CD14-positive monocyte (primary cell): Measurements from ENCODE around the gene C3orf52. TPM values are rescaled to one million over a fixed set of nuclear protein-coding genes. Genes with fewer than 3 reads are reported as not detected.

Source experiments
- DNase-seq, 3 donors: peaks; one replicate each; pipeline ENCODE4 v3.0.0-alpha.2; 2011 to 2022
- H2AFZ ChIP-seq: 2 replicates; pipeline ENCODE4 v1.6.0; 2012; ENCODE audit warnings: mild to moderate bottlenecking, low read depth, low read length, inconsistent platforms; ENCODE audit not compliant: insufficient read depth, poor library complexity, severe bottlenecking
- H3K27ac ChIP-seq, 2 donors: 1 replicate in 1 of 2; 2 replicates in 1 of 2; pipeline ENCODE4 v1.5.1; 2012 to 2013; ENCODE audit warnings: low read length in 2 of 2, control low read depth in 1 of 2, inconsistent platforms in 1 of 2, low read depth in 1 of 2, mild to moderate bottlenecking in 1 of 2
- H3K27me3 ChIP-seq, 2 donors: one replicate each; pipeline versions ENCODE4 v1.6.0 to v1.6.1; 2011 to 2013; ENCODE audit warnings: low read length in 2 of 2; ENCODE audit not compliant: control insufficient read depth in 2 of 2, insufficient read depth in 2 of 2
- H3K36me3 ChIP-seq, 2 donors: replicated peaks in 1 of 2; 1 replicate in 1 of 2; 2 replicates in 1 of 2; pipeline versions ENCODE4 v1.5.1 to v1.6.1; 2012 to 2013; ENCODE audit warnings: low read length in 2 of 2, control low read depth in 1 of 2, inconsistent platforms in 1 of 2, mild to moderate bottlenecking in 1 of 2; ENCODE audit not compliant: insufficient read depth in 2 of 2, control insufficient read depth in 1 of 2
- H3K4me1 ChIP-seq, 2 donors: 1 replicate in 1 of 2; 2 replicates in 1 of 2; pipeline versions ENCODE4 v1.5.1 to v1.6.1; 2012 to 2013; ENCODE audit warnings: low read length in 2 of 2, control low read depth in 1 of 2, inconsistent platforms in 1 of 2, mild to moderate bottlenecking in 1 of 2, moderate library complexity in 1 of 2; ENCODE audit not compliant: insufficient read depth in 2 of 2, control insufficient read depth in 1 of 2
- H3K4me2 ChIP-seq: replicated peaks from 2 replicates; pipeline ENCODE3; 2012; ENCODE audit warnings: low read length, moderate library complexity, mild to moderate bottlenecking; ENCODE audit not compliant: poor library complexity, severe bottlenecking; ENCODE audit errors: extremely low read depth
- H3K4me3 ChIP-seq, 3 experiments: fragments of 200-600 bp in 1 of 3; sonication (generic) in 1 of 3; replicated peaks in 1 of 3; 1 replicate in 2 of 3; 2 replicates in 1 of 3; pipeline ENCODE4 v1.5.1; 2011 to 2013; ENCODE audit warnings: low read length in 3 of 3, mild to moderate bottlenecking in 3 of 3, control low read depth in 2 of 3, low read depth in 2 of 3, inconsistent platforms in 1 of 3, moderate library complexity in 1 of 3
- H3K79me2 ChIP-seq: 2 replicates; pipeline ENCODE4 v1.6.0; 2012; ENCODE audit warnings: mild to moderate bottlenecking, control low read depth, inconsistent platforms, low read length, moderate library complexity; ENCODE audit not compliant: insufficient read depth
- H3K9ac ChIP-seq: 2 replicates; pipeline ENCODE4 v1.6.0; 2017; ENCODE audit warnings: low read length, mild to moderate bottlenecking; ENCODE audit not compliant: insufficient read depth, poor library complexity, severe bottlenecking
- H3K9me3 ChIP-seq, 2 donors: replicated peaks in 1 of 2; 1 replicate in 1 of 2; 2 replicates in 1 of 2; pipeline versions ENCODE4 v1.5.1 to v1.6.1; 2012 to 2013; ENCODE audit warnings: low read length in 2 of 2, control low read depth in 1 of 2; ENCODE audit not compliant: control insufficient read depth in 1 of 2, insufficient read depth in 1 of 2
- H4K20me1 ChIP-seq: 2 replicates; pipeline ENCODE4 v1.6.0; 2012; ENCODE audit warnings: mild to moderate bottlenecking, low read length, control low read depth, moderate library complexity; ENCODE audit not compliant: insufficient read depth
- H3K27ac Mint-ChIP-seq, 7 donors: one replicate each; pipeline ENCODE4 v1.8.0; 2020; ENCODE audit warnings: mild to moderate bottlenecking in 7 of 7, mixed read lengths in 7 of 7, moderate library complexity in 6 of 7, inconsistent platforms in 2 of 7
- H3K27me3 Mint-ChIP-seq, 3 donors: one replicate each; pipeline ENCODE4 v1.8.0; 2021 to 2022; ENCODE audit warnings: low read depth in 3 of 3, mild to moderate bottlenecking in 3 of 3, mixed read lengths in 3 of 3, moderate library complexity in 3 of 3, inconsistent platforms in 1 of 3
- H3K36me3 Mint-ChIP-seq, 2 donors: one replicate each; pipeline ENCODE4 v1.8.0; 2020; ENCODE audit warnings: mixed read lengths in 2 of 2, inconsistent platforms in 1 of 2, mild to moderate bottlenecking in 1 of 2
- H3K4me1 Mint-ChIP-seq: one replicate; pipeline ENCODE4 v1.8.0; 2020; ENCODE audit warnings: mild to moderate bottlenecking, mixed read lengths
- H3K4me3 Mint-ChIP-seq, 2 donors: one replicate each; pipeline ENCODE4 v1.8.0; 2020; ENCODE audit warnings: mild to moderate bottlenecking in 2 of 2, mixed read lengths in 2 of 2, moderate library complexity in 1 of 2
- H3K9me3 Mint-ChIP-seq, 7 donors: one replicate each; pipeline ENCODE4 v1.8.0; 2020 to 2022; ENCODE audit warnings: mixed read lengths in 7 of 7, mild to moderate bottlenecking in 6 of 7, moderate library complexity in 6 of 7, inconsistent platforms in 2 of 7
- WGBS: methylation state at CpG from one replicate; pipeline ENCODE4 v1.1.5; 2013; ENCODE audit warnings: missing lambda C conversion rate; ENCODE audit not compliant: insufficient coverage; 5-methylcytosine and 5-hydroxymethylcytosine counted together
- intact Hi-C, 2 donors: fragments of 100-400 bp; cut with micrococcal nuclease; formaldehyde crosslinking; loops; one replicate each; pipeline versions ENCODE4 v1.15.0 to v1.15.1; 2023
- polyA plus RNA-seq, 3 donors: library from polyadenylated mRNA; depleted of rRNA in 1 of 3; unstranded in 2 of 3; stranded (reverse) in 1 of 3; fragments of 300-500 nt in 2 of 3; fragments of >200 nt in 1 of 3; fragmentation: Illumina TruSeq in 2 of 3; gene quantifications; 1 replicate in 2 of 3; 2 replicates in 1 of 3; pipeline ENCODE4 v1.2.3, GENCODE V29; 2012 to 2021
- TF ChIP-seq, protein P1 (sequence below): fragments of 200-600 bp; IDR thresholded peaks from one replicate; pipeline ENCODE4 v1.8.0; 2022; ENCODE audit warnings: antibody characterized with exemption, mild to moderate bottlenecking

The C3orf52 gene
- polyA plus RNA-seq, 3 donors, result not detected

DNA sequence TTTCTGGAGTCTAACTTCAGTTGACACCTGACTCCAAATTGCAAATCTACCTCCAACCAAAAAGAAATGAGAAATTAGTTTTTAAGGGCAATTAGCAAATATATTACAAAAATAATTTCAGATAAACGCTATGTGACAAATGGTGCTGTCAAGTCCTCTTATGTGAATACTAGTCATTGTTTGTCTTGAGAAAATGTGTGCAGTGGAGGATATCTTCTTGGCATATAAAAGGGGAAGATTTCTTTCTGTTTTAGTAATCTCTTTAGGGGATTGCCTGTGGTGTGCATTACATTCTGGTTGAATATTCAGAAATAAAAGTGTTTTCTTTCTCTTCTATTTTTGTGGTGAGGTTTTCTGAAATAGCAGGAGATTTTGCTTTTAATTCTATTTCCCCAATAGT lies 49.9 kb downstream of the C3orf52 start:
- TF ChIP-seq, protein P1, sequence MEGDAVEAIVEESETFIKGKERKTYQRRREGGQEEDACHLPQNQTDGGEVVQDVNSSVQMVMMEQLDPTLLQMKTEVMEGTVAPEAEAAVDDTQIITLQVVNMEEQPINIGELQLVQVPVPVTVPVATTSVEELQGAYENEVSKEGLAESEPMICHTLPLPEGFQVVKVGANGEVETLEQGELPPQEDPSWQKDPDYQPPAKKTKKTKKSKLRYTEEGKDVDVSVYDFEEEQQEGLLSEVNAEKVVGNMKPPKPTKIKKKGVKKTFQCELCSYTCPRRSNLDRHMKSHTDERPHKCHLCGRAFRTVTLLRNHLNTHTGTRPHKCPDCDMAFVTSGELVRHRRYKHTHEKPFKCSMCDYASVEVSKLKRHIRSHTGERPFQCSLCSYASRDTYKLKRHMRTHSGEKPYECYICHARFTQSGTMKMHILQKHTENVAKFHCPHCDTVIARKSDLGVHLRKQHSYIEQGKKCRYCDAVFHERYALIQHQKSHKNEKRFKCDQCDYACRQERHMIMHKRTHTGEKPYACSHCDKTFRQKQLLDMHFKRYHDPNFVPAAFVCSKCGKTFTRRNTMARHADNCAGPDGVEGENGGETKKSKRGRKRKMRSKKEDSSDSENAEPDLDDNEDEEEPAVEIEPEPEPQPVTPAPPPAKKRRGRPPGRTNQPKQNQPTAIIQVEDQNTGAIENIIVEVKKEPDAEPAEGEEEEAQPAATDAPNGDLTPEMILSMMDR, result no peak
- Histone ChIP-seq H3K9ac (no peak overlapping the region), H2AFZ (no peak overlapping the region), H3K36me3 (no peaks in the 10 kb centered on the region), H3K79me2 (no peaks in the 10 kb centered on the region), H3K27ac (no peak overlapping the region), H3K4me2 (no peak overlapping the region), H3K9me3 (no peaks in the 10 kb centered on the region), H3K27me3 (no peaks in the 10 kb centered on the region), H3K4me1 (peaks cover 23 to 32% of the 10 kb centered on the region in 2 donors), H3K4me3 (no peak overlapping the region), H4K20me1 (no peaks in the 10 kb centered on the region)
- Mint-ChIP-seq H3K4me3 (no peak overlapping the region), H3K9me3 (no peaks in the 10 kb centered on the region), H3K27me3 (peaks cover 0 to 2% (median 0%) of the 10 kb centered on the region in 3 donors), H3K4me1 (peaks cover 33% of the 10 kb centered on the region), H3K36me3 (no peaks in the 10 kb centered on the region), H3K27ac (no peak overlapping the region)
- intact Hi-C loops, result no loop called here
- no CpG with 5 or more reads among the region's 1 CpG for WGBS
- no peak for DNase-seq

DNA sequence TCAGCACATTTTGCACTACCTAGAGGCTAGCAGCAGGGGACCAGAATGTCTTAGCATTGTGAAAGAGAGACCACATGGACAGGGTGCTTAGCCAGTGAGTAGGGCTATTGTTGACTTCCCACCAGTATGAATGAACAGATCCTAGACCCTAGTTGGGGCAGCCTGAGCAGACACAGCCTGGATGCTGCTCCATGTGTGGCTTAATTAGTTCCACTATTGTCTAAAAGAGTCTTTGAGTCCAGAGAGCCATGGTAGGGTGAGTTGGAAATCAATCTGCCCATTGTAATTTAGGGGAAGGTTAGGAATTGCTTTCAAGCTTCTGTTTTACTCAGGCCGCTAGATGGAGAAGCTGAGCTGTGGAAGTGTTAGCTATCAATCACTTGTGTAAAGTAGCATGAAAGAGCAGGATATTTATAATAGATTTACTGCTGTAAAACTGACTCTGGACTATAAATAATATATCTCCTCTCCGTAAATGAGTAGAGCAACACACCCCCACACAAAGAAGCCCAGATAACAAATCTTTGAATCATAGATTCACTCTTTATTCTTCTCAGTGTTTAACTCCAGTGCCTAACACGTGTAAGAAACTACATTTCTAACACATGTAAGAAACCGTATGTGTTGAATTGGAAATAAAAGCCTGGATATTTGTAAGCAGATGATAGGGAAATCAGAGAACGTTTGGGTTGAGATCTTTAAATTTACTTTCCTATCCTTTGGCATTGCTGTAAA lies 50.9 kb downstream of the C3orf52 start:
- Histone ChIP-seq H2AFZ (no peak overlapping the region), H3K79me2 (no peaks in the 10 kb centered on the region), H4K20me1 (no peaks in the 10 kb centered on the region), H3K27ac (no peak overlapping the region), H3K27me3 (no peaks in the 10 kb centered on the region), H3K9me3 (no peaks in the 10 kb centered on the region), H3K36me3 (no peaks in the 10 kb centered on the region), H3K4me1 (peaks cover 23 to 32% of the 10 kb centered on the region in 2 donors), H3K4me3 (no peak overlapping the region), H3K4me2 (no peak overlapping the region), H3K9ac (no peak overlapping the region)
- Mint-ChIP-seq H3K4me1 (peaks cover 37% of the 10 kb centered on the region), H3K27ac (no peak overlapping the region), H3K4me3 (no peak overlapping the region), H3K36me3 (no peaks in the 10 kb centered on the region), H3K9me3 (no peaks in the 10 kb centered on the region), H3K27me3 (peaks cover 0 to 2% (median 0%) of the 10 kb centered on the region in 3 donors)
- WGBS, result no CpG with 5 or more reads among the region's 5 CpGs
- intact Hi-C loops, result no loop called here
- peak in 1 of 3 donors; percentile 15 for DNase-seq
- TF ChIP-seq, protein P1, result peak; percentile 57
